Tongue (tissue), 2 donors: ENCODE measurements around the gene GRK4. TPM values are rescaled to one million over a fixed set of nuclear protein-coding genes. Genes with fewer than 3 reads are reported as not detected.
"Not testable (repeated sequence)": the region's sequence is repeated elsewhere in the genome, so short reads cannot be mapped to it uniquely, and the experiment has no call there.

ENCODE experiments used
- DNase-seq: peaks from one replicate; pipeline ENCODE4 v3.0.0-alpha.2; 2015
- total RNA-seq: library from RNA; depleted of rRNA; stranded (reverse); fragments of >200 nt; gene quantifications from one replicate; pipeline ENCODE4 v1.2.3, GENCODE V29; 2014

GRK4 gene
- total RNA-seq, 1 donor from 2014 or later, result 7.4 TPM

GRCh38 chr4:2930758-2931511 lies 32.4 kb upstream of the GRK4 start:
- DNase-seq, result no peak

GRCh38 chr4:2931512-2932301 lies 31.7 kb upstream of the GRK4 start:
- no peak for DNase-seq

GRCh38 chr4:2932321-2932950 lies 30.9 kb upstream of the GRK4 start:
- DNase-seq, result no peak

GRCh38 chr4:2932951-2933565 lies 30.3 kb upstream of the GRK4 start:
- DNase-seq, result no peak

- no peak for DNase-seq
Measured at GRCh38 chr4:2933566-2934076, 29.8 kb upstream of the GRK4 start.

GRCh38 chr4:2934077-2934812 lies 29.1 kb upstream of the GRK4 start:
- peak; percentile 47 for DNase-seq

- peak; percentile 97 for DNase-seq
Measured at GRCh38 chr4:2934813-2935761, 28.3 kb upstream of the GRK4 start.

GRCh38 chr4:2935762-2936743 lies 27.3 kb upstream of the GRK4 start:
- DNase-seq, result no peak

GRCh38 chr4:2936773-2937145 lies 26.6 kb upstream of the GRK4 start:
- DNase-seq, result no peak

GRCh38 chr4:2937146-2937857 lies 26.1 kb upstream of the GRK4 start:
- no peak for DNase-seq

GRCh38 chr4:2937986-2938385 lies 25.4 kb upstream of the GRK4 start:
- no peak for DNase-seq

- not testable (repeated sequence) for DNase-seq
Measured at GRCh38 chr4:2938411-2938810, 25.0 kb upstream of the GRK4 start.

- no peak for DNase-seq
Measured at GRCh38 chr4:2938906-2939305, 24.5 kb upstream of the GRK4 start.

GRCh38 chr4:2939383-2940243 lies 23.8 kb upstream of the GRK4 start:
- no peak for DNase-seq

GRCh38 chr4:2940267-2941137 lies 22.9 kb upstream of the GRK4 start:
- DNase-seq, result no peak
